Measurements from ENCODE around the gene VCX2.
"Not testable (repeated sequence)": the region's sequence is repeated elsewhere in the genome, so short reads cannot be mapped to it uniquely, and the experiment has no call there.

VCX2 gene

GRCh38 chrX:8171169-8171568 is at the start of gene VCX2:
VCX2 (minus strand) TSS chrX:8171267; CDS start chrX:8170643, 624 bp downstream.
- not testable (repeated sequence) for DNase-seq (ENCODE audit: low read depth in 4 of 4, low spot score in 1 of 4)

- no peak for DNase-seq (ENCODE audit: low read depth in 4 of 4, low spot score in 1 of 4)
These were observed 33.9 kb upstream of the VCX2 start for GRCh38 chrX:8204943-8205342.

- no peak for DNase-seq (ENCODE audit: low read depth in 4 of 4, low spot score in 1 of 4)
These were observed 33.3 kb upstream of the VCX2 start for GRCh38 chrX:8204169-8204935.

GRCh38 chrX:8201896-8202331 is 30.8 kb upstream of the VCX2 start:
- DNase-seq (ENCODE audit: low read depth in 4 of 4, low spot score in 1 of 4), result no peak

DNA sequence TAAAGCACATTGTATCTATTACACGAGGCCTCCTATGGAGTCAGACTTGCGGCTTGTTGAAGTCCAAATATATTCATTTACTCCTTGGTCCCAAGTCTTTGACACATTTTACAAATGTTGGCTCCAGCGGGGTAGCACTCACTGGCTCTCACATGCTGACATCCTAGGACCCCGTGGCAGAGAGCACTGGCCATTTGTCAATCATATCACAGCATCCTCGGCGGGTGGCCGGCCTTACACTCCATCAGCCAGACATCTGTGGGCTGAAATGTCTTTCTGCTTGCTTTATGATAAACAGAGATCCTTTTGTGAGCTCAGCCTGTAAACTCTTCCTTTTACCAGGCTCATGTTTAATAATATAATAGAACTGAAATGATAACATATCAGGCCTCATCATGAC is 25.7 kb upstream of the VCX2 start:
- no peak for DNase-seq (ENCODE audit: low read depth in 4 of 4, low spot score in 1 of 4)

DNA sequence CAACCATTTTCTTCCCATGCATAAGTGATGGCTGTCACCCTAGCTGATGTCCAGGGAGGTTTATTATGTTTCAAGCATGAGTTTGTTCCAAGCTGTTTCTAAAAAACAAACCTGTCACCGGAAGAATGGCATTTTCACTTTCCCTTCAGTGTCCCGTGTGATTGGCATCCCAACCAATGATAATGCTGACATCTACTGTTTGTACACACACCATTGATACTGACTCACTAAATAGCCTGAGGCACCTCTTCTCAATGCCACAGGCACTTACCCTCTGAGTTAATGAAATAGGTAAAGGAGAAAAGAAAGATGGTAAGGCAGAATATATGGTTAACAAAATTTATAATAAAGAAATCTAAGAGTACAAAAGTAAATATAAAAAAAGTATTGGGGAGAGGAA is 23.1 kb upstream of the VCX2 start:
- no peak for DNase-seq (ENCODE audit: low read depth in 4 of 4, low spot score in 1 of 4)

GRCh38 chrX:8192276-8192675 is 21.2 kb upstream of the VCX2 start:
- no peak for DNase-seq (ENCODE audit: low read depth in 4 of 4, low spot score in 1 of 4)

DNA sequence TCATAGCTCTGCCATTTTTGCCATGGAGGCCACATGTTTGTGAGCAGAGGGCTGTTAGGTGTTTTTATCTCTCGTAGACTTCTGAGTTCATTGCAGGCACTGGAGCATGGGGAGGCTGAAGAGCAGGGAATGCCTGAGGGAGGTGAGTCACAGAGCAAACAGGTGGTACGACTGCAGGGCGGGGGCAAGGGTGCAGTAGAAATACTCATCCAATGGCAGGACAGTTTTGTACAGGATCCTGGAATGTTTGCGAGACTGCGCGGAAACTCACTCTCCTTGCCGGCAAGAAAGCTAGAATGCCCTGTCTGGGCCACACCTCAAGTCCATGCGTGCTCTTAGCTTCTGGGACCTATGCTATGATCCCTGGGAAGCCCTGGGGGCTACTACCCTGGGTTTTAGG is 20.0 kb upstream of the VCX2 start:
- DNase-seq (ENCODE audit: low read depth in 4 of 4, low spot score in 1 of 4), result no peak

- no peak for DNase-seq (ENCODE audit: low read depth in 4 of 4, low spot score in 1 of 4)
These were observed 19.3 kb upstream of the VCX2 start for GRCh38 chrX:8190341-8190830.

- no peak for DNase-seq (ENCODE audit: low read depth in 4 of 4, low spot score in 1 of 4)
These were observed 18.2 kb upstream of the VCX2 start for GRCh38 chrX:8189096-8189830.

DNA sequence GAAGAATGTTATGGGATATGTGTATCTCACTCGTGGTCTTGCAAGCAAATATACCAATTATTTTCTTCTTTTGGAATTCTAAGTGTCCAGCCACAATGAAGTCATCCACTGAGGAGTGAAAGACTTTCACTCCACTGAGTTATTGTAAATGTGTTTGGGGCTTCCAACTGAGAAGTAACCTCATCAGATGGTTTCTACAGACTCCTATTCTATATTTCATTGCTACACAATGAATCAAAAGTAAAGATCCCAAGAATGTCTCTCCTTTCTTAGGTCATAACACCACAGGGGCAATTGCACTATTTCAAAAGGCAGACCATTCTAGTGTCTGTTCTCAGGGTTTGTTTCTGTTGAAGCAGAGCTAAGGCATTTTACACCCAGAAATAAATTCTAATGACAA is 12.3 kb upstream of the VCX2 start:
- DNase-seq (ENCODE audit: low read depth in 4 of 4, low spot score in 1 of 4), result no peak

DNA sequence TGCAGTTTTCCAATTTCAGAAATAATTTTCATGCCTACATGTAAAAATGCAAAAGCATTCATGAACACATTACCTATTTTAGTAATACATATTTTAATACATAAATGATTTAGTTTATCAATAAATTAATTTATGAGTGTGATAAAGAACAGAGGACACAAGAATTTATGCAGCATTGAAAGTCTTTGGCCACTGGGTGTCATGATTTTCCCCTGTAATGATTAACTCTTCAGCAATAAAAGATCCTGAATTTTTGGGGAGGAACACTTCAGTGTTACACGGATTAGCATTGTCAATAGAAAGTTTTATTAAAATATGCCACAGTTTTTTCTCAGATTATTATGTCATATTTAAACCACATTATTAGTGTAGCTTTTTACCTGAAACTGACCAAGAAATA is 8.6 kb upstream of the VCX2 start:
- no peak for DNase-seq (ENCODE audit: low read depth in 4 of 4, low spot score in 1 of 4)

DNA sequence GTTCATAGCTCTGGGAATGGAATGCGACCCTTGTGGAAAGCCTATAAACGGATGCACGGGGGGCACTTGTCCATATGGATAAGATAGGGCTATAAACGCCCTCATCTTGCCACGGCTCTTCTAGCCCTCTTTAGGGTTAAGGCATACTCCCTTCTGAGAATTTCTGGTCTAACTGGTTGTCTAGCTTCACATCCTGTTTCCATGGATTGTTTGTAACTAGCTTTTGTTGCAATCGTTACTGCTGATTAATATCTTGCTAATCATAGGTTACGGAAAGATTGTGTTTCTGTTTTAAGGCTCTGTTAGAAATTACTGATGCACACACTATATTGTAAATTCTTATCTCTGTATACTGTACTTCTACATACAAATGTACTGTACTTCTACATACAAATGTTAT is 17.1 kb downstream of the VCX2 start:
- DNase-seq (ENCODE audit: low read depth in 4 of 4, low spot score in 1 of 4), result not testable (repeated sequence)

DNA sequence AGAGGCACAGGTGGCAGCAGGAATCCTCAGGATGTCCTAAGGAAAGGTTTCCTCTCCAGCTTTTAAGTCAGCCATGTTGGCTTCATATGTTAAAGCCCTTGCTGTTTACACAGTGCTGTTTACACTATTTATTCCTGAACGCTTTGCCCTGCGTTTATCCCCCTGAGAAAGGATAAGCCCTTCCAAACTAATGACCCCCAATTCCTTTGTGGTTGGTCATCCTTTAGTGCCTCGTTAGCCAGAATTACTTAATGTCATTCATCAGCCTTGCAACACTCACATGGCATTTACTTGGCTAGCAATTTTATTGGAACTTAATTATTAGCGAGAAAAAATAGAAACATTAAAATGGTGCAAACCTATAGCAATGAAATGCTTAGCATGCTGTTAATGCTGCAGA is 23.8 kb downstream of the VCX2 start:
- no peak for DNase-seq (ENCODE audit: low read depth in 4 of 4, low spot score in 1 of 4)

DNA sequence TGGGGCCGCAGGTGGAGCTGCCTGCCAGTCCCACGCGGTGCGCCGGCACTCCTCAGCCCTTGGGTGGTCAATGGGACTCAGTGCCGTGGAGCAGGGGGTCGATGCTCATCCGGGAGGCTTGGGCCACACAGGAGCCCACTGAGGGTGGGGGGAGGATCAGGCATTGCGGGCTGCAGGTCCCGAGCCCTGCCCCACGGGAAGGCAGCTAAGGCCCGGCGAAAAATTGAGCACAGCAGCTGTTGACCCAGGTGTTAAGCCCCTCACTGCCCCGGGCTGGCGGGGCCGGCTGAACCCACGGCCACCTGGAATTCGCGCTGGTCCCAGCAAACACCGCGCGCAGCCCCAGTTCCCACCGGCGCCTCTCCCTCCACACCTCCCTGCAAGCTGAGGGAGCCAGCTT is 26.1 kb downstream of the VCX2 start:
- no peak for DNase-seq (ENCODE audit: low read depth in 4 of 4, low spot score in 1 of 4)

DNA sequence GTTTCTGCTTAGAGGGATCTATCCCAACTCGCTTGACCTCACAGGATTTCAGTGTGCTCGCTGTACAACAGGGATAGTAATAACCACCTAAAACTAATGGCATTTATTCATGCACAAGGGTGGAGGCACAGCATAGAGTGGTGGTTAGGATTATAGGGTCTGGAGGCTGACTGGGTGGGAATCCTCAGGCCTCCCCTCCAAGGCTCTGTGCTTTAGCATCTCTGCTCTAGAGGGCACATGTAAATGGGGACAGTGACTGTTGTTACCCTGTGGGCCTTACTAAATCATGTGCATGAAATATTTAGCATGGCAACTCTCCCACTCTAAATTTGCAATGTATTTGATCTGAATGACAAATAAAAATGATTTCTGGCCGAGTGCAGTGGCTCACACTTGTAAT is 29.2 kb downstream of the VCX2 start:
- DNase-seq (ENCODE audit: low read depth in 4 of 4, low spot score in 1 of 4), result no peak

DNA sequence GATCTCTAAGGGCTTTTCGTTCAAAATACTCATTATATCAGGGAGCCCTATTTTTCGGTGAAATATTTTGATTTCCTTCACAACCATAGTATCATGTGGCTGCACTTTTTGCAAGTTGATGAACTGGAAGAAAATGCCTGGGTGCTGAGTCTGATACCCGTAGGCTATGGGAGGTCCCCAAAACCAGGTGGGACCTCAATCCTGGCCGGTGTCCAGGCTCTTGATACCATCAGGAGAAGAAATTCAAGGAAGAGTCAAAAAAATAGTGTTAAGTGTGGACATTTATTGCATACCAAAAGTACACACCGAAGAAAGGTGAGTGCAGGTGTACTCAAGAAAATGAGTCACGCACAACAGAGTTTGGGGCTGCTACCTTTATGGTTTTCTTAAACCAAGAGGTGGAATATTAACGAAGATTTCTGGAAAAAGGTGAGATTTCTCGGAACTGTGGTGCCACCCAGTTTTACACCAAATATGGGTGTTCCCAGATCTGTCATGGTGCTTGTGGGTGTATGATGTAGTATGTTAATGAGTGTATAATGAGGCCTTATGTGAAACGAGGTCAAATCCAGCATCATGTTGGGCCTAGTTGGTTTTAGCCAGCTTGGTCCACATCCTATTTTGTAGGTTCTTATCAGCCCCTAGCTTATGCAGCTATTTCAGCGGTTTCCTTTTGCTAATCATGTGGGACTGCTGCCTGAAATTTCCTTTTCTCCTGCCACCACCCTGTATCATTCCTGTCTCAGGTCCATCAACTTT is 29.9 kb downstream of the VCX2 start:
- no peak for DNase-seq (ENCODE audit: low read depth in 4 of 4, low spot score in 1 of 4)

DNA sequence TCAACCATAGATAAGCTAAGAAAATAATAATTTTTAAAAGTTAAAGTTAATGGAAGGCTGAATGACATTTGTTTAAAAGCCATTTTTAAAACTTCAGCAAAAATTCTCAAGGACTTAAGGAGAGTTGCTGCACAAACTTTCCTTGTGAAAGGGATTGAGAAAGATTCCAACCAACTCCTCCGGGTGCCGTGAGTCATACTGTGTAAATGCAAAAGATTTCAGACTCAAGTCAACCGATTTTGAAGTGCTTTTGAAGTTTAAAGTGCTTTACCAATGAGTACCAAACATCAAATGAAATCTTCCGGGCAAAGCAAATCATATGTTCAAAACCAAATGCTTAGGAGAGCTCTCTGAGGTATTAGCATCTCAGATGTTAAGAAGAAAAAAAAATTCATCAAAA is 31.4 kb downstream of the VCX2 start:
- DNase-seq (ENCODE audit: low read depth in 4 of 4, low spot score in 1 of 4), result no peak

DNA sequence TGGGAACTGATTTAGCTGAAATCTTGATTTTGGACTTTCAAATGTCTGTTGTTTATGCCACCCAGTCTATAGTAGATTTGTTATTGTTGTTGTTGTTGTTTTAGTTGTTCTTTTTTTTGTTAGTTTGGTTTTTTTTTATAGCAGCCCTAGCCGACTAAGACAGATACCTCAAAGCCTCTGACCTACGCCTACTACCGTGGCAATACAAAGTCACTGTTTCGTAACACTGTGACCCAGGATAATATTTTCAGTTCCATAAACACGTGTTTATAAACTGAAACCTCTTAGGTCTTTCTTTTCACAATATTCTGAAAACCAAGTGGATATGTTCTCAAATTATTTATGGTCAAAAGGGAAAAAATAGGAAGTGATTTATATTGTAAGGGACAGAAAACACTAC is 32.8 kb downstream of the VCX2 start:
- no peak for DNase-seq (ENCODE audit: low read depth in 4 of 4, low spot score in 1 of 4)

DNA sequence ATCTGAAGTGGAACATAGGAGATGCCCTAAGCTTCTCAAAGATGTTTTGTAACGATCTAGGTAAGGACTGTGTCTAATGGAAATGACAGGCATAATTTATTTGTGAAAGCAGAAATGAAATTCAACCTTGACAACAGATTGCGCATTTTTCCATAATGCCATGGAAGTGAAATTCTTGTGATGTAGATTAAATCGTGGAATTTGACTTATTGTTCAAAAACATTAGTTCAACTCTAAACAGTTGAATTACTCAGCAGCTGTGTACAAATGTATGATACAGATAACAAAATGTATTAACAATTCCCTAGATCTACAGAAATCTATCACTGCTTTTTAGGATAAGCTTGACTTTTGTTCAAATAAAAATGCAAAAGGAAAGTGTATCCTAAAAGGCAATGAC is 44.4 kb downstream of the VCX2 start:
- no peak for DNase-seq (ENCODE audit: low read depth in 4 of 4, low spot score in 1 of 4)

DNA sequence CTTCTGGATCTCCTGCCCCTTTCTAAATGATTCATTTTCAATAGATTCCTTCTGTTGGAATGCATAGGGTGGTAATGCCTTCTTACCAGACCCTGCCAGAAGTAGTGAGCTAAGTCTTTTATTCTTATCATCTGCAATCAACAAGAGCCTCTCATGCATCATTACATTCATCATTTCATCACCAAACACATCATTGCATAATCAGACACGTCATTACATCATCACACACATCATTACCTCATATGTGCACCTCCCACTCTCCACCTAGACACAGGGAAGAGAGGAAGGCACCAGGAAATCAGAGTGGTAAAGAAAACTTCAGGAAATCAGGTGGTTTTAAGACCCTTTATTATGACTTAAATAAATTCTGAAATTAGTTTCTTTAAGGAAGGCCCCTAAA is 45.0 kb downstream of the VCX2 start:
- DNase-seq (ENCODE audit: low read depth in 4 of 4, low spot score in 1 of 4), result no peak

DNA sequence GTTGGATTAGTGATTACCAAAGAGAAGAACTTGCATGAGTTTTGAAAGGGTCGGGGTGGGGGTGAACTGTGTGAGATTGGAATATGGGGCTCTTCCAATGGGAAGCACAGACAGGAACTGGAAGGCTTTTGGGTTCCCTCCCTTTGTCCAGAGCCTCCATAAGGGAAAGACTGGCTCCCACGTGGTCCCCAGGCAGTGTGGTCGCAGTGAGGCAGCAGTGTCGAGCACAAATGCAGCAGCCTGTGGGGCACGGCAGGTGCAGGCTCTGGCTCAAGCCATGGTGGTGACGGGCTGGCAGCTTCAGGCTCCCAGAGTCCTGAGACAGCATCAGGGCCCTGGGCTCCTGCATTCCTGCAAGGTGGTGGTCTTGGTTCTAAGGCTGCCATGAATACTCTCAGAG is 45.5 kb downstream of the VCX2 start:
- no peak for DNase-seq (ENCODE audit: low read depth in 4 of 4, low spot score in 1 of 4)

Data from stimulated activated CD4-positive, alpha-beta T cell treated with anti-CD3 and anti-CD28 coated beads, Interleukin-1b, Interleukin-23, amount 100 ng/mL, for 24 hours (primary cell).